GM19463 (cell line): ENCODE data around the gene MICA.
"Not testable (repeated sequence)": the region's sequence is repeated elsewhere in the genome, so short reads cannot be mapped to it uniquely, and the experiment has no call there.

ENCODE experiments used
- ATAC-seq: cut with Tn5 transposase; IDR thresholded peaks from one replicate; pipeline ENCODE4 v1.9.1; 2021; ENCODE audit warnings: mild to moderate bottlenecking, moderate library complexity; ENCODE audit not compliant: unreplicated experiment

The MICA gene

DNA sequence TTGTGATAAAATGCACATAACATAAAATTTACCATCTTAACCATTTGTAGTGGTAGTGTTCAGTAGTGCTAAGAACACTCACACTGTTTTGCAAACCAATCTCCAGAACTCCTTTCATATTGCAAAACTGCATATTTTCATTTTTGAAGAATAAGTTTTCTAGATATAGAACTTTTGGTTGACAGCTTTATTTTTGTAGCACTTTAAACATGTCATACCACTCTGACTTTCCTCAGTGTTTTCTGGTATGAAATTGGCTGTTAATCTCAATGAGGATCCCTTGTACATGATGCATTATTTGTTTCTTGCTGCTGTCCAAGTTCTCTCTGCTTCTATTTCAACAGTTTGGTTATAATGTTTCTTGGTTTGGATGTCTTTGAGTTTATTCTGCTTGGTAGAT is 49.5 kb downstream of the MICA start:
- no peak for ATAC-seq

DNA sequence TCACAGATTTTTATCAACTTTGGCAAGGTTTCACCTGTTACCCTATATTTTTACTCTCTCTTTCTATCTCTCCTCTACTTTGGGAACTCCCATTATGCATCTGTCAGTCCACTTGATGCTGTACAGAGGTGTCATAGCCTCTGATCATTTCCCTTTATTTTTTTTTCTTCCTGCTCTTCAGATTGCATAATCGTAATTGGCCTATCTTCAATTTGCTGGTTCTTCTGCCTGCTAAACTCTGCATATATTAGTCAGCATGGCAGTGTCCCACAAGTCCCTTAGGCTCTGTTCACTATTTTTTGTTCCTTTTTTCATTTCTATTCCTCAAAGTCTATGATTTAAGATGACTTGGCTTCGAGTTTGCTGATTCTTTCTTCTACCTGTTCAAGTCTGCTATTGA is 49.9 kb downstream of the MICA start:
- ATAC-seq: no peak

DNA sequence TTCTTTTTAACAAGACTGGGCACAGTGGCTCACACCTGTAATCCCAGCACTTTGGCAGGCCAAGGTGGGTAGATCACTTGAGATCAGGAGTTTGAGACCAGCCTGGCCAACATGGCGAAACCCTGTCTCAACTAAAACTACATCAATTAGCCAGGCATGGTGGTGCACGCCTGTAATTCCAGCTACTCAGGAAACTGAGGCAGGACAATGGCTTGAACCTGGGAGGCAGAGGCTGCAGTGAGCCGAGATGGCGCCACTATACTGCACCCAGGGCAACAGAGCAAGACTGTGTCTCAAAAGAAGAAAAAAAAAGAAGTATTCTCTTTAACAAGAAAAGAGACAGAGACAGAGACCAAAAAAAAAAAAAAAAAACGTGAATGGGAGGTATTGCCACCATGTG is 56.5 kb downstream of the MICA start:
- not testable (repeated sequence) for ATAC-seq

DNA sequence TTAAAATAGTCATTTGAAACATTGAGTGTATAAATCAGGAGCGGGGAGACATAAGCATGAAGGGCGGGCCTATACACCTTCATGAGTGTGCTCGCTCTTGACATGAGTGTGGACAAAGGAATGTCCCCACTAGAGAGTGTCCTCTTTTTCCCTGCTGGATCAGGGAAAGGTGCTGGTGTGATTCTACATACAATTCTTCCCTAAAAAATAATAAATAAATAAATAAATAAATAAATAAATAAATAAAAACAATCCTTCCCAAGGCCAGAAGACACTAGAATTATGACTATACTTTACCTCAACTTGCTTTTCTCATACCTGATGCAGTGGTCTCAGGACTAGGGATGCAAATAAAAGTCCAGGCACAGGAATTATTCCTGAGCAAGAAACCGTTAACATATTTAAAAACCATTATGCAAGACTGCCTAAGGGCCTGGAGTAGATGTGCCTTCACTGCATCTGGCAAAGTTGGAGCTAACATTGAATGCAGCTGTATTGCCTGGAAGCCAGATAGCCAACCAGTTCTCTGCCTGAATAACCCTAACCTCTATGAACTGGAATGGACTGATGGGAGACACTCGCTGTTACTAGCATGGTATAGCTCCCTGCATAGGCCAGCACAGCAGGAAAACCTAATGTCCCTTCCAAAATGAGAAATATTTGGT is 57.1 kb downstream of the MICA start:
- ATAC-seq: no peak

DNA sequence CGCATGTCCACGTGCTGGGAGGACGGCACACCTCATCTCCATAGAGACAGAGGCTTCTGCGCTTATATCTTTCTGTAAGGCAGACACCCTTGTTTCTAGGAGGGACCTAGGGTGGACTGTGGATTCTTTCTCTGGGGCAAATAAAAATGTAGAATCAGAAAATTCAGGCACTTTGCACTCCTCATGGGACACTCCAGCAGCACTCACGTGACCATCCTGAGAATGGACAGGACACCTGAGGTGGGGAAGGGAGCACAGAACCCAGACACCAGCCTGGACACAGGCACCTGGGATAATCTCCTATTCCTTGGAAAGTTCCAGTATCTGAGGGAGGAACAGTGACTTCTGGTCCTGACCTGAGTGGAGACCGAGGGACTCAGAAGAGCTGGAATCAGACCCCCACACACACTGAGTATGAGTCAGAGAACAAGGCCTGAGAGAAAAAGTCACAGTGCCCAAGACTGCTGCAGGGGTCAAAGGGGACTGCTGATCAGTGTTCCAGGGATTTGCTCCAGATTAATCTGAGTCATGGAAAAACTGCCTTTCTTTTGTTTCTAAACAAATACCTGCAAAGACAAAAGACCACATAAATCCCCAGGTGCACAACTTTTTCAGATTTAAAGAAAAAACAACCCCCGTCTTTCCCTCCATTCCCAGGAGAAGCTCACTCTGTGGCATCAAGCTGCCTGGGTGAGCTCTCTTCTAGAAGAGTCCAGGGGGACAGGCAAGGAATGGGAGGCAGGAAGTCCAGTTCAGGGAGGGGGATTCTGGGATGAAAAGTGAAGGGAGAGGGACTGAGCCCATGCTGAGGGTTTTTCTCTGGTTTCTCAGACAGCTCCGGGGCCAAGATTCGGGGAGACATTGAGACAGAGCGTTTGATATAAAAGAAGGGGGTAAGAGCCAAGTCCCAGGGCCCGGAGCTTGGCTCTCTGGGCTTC is 58.9 kb downstream of the MICA start:
- ATAC-seq: peak; percentile 3

DNA sequence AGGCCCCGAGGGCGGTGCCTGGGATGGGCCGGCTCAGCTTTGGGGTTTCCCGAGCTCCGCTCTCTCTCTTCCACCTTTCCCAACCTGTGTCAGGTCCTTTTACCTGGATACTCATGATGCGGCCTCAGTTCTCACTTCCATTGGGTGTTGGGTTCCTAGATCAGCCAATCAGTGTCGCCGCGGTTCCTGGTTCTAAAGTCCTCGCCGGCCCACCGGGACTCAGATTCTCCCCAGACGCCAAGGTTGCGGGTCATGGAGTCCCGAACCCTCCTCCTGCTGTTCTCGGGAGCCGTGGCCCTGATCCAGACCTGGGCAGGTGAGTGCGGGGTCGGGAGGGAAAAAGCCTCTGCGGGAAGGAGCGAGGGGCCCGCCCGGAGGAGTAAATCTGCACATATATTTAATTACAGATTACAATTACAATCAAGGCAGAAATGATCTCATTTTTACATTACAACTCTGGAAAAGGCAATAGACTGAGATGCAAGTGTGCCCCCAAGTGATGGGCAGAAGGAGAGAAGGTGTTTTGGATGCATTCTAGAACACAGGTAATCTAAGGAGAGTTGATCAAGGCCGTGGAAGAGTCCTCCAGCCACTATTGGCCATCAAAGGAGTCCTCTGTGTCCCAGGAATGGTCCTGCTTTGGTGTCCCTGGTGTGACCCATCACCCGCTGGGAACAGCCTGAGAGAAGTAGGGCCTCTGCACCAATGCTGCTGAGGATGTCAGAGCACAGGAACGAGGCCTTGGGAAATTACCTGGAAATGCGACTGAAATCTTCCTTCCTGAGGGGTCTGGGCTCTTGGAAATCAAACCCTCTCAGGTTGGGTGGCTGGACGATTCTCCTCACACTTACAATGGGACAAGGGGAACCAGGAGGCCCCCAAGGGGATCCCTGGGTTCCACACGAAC is 59.8 kb downstream of the MICA start:
- ATAC-seq: peak; percentile 88

DNA sequence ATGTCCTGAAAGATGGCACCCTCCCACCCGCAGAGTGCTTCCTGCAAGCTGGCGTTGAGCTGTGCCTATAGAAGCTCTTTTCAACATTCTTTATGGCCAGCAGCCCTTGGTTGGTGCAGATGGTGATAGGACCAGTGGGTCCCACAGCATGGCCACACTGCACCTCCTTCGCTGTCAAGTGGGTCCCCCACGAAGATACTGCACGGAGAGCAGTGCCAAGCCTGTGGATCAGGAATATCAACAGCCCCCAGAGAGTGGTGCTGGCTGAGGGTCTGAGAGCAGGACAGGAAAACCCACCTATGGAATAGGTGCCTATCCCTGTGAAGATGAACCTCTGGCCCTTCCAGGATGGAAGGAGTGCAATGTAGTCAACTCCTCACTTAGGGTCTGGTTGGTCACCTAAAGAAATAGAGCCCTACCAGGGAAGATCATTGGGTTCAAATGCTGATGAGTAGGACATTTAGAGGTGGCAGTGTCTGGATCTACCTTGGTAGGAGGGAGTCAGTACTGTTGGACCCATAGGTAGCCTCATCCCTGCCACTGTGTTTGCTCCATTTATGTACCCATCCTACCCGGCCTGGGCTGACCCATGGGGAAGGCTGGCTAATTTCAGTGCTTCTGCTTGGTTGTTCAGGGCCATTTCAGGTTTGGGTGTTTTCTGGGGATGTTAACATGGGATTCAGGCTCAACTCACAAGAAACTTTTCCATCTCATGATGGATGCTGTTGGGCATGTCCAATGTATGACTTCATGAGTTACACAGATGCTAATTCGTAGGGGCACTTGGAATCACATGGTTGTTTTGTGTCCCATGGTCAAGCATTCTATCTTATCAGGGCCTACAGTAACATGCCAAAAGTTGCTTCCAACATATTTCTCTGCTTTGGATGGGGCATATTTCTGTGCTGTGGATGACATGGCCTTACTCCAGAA is 61.1 kb downstream of the MICA start:
- no peak for ATAC-seq
